Activated T-cell treated with anti-CD3 and anti-CD28 coated beads for 48 hours (primary cell): ENCODE data around the gene ABCC11.

Source experiments
- DNase-seq: peaks from one replicate; pipeline ENCODE4 v3.0.0-alpha.2; 2020; ENCODE audit warnings: low read depth

ABCC11 gene

DNA sequence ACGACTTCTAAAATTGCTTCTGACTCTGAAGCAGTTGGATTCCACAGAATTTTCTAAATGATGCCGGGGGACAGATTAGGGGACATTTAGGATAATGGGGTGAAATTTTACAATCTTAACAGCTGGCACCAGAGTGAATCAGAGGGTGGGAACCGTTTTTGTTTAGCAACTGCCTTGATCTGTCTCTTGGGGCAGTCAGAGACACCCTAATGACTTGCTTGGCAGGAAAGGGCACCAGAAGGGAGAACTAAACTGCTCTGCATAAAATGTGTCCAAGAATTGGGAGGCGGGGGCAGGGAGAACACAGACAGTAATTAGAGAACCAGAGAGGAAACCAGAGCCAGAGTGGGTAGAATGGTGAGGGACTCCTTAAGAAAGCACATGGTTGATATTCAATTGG lies 85.4 kb downstream of the ABCC11 start:
- no peak for DNase-seq

DNA sequence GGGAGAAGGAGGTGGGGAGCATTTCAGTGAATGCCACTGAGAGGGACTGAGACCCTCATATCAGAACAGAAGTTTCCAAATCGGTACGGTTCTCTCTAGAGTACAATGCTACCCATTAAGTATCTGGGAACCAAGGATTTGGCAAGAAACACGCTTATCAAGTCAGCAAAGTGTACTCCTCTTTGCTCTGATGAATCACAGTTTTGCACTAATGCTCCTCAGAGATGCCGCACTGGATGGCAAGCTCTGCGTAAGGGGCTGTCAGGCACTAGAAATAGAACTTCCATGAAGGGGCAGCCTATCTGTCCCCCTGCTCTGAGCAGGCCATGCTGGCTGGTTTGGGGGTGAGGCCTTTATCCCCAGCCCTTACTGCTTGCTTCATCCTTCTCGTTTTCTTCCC lies 86.8 kb downstream of the ABCC11 start:
- DNase-seq: no peak

DNA sequence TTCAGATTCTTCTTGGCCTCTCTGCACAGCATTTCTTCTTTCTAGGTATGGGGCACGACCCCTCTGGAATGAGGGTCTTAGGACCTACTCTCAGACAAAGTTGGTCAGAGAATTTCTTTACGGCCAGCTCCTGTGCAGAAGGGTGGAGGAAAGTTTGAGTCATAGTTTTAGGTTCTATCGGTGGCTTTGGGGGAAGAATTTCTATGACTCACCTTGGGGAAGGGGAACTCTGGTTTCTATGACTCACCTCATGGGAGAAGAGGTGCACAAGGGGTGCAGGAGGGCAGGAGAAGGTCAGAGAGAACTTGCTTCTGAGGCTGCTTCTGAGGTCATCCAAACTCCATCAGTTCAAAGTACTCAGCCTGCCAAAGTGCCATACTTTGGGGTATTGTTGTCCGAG lies 89.0 kb downstream of the ABCC11 start:
- peak; percentile 26 for DNase-seq

DNA sequence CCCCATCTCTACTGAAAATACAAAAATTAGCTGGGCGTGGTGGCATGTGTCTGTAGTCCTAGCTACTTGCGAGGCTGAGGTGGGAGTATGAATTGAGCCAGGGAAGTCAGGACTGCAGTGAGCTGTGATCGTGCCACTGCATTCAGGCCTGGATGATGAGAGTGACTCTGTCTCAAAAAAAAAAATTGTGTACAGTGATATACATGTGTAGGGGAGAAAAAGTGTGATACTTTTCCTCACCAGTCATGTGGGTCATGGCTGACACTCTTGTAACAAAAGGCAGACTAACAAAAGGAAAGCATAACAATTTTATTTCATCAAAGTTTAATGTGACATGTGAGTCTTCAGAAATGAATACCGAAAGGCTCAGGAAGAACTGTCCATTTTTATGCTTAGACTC lies 89.5 kb downstream of the ABCC11 start:
- peak; percentile 7 for DNase-seq

DNA sequence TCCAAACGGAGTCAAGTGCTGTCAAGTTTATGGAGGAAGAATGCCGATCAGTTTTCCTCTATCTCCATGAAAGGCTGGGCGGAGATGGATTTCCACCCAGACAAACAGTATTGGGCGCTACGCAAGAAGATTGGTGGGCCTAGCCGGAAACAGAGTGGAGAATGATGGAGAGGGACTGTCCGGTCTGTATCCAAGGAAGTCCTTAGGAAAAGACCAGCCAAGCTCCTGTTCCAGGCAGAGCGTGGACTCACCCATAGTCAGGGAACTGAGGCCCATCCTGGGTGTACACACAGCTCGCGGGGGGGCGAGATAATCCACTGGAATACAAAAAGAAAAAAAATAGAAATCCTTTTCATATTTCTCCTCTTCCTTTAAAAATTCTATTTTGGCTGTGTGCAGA lies 90.0 kb downstream of the ABCC11 start:
- no peak for DNase-seq

DNA sequence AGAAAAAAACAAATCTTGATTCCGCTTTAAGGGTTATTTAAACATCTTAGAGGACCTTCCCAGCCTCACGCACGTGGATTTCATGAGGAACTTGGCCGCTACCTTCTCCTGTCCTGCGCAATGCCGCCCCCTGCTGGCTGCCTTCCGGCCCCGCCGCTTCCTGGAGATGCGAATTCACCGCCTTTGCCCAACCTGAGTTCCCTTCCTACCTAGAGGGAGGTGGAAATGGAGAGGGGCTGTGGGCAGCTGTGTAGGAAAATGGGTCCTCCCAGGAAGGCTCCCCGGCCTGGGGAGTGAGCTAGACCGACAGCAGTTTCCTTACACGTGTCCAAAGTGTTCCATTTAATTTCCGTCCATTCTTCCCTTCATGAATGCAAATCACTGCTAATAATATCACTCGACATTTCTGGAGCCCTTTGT lies 90.5 kb downstream of the ABCC11 start:
- peak; percentile 80 for DNase-seq

DNA sequence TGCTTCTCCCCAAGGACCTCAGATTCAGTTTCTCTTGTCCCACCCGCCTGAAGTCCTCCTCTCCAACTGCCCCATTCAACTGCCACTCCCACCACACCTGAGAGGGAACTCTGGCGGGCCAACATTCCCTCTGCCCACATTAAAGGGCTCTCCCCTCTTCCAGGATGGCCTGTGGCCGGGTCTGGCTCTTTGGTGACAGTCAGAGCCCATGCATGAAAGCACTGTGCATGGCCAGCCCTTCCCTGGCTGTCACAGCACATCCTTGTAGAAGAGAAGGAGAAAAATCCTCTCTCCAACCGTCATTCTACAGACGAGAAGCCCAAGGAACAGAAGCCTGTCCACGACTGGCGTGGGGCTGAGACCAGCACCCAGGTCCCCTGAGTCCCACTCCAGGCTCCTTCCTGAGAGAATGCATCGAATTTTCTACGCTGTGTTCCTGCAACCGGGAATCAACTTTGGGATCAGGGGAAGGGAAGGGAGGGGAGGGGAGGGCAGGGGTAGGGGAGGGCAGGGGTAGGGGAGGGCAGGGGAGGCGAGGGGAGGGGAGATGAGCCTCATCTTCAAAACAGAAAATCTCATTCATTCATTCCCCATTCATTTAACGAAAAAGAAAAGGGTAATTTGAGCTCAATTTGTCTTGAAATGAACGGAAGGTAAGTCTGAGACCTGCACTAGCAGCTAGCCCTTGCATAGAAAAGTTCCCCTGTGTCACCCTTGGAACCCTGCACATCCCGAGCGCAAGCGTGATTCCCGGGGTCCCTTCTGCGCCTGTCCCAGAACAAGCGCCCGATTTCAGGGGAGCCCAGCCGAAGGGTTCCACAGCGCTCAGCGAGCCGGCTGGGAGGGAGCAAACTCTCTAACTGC lies 91.2 kb downstream of the ABCC11 start, which contains the start of gene ABCC12:
Gene ABCC12, minus strand, starts transcription at position 68 of the 864 bp plus-strand sequence. CDS start 9,569 bp downstream, outside the sequence.
- DNase-seq: no peak

DNA sequence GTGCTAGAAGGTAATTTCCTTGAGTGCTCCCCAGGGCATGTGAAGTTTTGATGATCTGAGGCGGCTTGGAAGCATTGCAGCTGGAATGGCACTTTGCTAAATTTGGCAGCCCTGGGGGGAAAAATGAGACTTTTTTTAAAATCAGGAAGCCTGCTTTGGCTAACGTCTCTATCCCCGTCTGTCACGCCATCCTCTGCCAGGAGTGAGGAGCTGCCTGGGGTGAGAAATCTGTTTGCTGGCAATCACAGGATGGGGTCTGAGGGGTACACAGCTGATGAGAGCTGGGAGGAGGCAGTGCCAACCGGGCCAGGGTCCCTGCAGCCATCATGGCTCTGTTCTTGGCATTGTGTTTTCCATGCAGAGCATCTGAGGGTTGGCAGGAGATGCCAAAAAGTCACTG lies 93.6 kb downstream of the ABCC11 start:
- DNase-seq: no peak

DNA sequence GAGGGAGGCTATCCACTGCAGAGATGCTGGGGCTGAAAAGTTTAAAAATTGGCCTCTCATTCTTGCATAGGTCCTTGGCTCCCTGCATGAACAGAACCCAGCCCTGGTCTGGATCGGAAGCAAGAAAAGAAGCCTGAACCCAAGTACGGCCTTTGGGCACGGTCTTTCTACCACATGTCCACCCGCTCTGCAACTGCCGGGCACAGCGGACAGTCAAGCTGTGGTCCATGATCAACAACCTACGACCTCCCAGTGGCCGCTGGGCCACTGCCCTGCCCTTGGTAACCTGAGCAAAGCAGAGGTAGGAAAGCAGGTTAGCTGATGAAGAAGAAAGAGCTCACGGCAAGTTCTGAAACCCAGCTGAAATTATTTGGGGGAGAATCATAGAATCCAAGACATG lies 95.1 kb downstream of the ABCC11 start:
- no peak for DNase-seq

DNA sequence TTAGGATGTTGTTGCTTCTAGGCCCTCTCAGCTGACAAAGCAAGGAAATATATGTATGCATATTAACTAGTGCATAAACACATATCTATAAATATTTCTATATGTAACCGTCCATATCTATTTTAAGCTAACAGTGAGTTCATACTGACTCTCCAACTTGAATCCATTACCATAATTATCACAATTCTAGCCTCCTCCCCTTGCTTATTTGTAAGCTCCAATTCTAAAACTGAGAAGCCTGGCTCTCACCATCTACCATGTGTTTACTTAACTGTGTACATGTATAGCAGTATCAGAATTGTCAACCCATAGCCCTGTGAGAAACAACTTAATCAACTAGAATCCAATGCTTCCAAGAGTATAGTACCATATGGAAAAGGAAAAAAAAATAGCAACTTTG lies 96.6 kb downstream of the ABCC11 start:
- DNase-seq: no peak

DNA sequence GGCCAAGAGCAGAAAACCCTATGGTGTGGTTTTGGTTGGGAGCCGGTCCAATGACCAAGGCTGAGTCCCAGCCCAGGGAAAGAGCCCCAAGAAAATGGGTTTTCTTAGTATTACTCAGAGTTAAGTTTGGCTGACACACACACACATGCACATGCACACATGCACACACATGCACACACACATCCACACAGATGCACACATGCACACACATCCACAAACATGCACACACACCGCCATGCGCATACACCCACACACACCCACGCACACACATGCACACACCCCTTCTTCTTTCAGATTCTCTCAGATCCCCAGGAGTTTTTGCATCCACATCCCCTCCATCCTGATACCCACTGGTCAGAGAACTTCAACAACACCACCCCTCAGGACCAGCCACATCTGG lies 100.6 kb downstream of the ABCC11 start:
- DNase-seq: no peak

DNA sequence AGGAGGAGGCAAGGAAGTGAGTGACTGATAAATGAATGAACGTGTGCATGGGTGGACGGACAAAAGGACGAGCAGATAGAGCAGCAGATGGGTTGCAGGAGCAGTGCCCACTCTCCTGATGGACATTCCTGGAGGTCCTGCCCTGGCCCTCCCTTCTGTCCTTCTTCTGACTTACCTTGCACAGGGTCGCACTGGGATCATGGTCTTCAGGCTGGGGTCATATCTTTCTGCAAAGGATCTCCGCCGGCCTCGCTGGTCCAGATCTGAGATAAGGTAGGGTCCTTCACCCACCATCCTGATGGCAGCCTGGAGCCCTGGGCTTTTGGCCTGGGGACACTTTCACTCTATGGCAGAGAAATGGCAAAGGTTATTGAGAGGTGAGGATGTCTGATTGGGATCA lies 101.2 kb downstream of the ABCC11 start:
- no peak for DNase-seq

DNA sequence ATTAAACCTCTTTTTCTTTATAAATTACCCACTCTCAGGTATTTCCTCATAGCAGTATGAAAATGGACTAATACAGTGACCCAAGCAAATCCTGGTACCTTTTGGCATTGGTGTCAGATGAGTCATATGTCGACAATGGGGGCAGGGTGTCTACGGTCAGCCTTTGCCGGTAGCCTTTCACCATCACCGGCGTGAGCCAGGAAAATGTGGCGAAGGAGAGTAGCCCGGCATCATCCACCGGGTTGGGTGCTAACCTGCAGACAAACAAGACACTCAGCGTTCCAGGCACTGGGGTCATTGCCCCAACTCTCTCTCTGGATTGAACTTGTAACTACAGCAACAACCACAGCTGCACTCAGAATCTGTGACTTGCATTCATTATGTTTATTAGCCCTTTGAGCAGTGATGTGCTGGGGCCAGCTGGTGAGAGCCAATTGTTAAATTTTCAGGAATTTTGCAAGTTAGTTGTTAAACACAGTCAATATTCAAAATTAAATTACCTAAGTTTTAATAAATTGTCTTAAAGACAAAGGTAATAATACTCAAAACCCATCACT lies 103.4 kb downstream of the ABCC11 start:
- DNase-seq: no peak

DNA sequence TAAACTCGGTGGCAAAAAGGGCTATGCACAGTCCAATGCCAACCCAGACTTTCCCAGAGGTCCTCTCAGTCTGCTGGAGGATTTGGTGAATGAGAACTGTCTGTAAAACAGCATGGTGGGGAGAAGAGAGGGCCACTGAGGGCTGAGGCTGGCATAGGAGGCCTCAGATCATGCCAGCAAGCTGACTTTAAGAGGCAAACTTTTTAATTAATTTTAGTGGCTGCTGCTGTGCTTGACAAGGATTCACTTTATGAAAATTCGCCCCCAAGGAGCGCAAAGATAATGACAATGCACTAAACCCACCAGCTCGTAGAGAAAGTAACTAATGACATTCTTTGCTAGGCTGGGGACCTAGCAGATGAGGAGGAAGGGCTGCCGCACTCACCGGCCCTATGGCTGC lies 106.5 kb downstream of the ABCC11 start:
- DNase-seq: no peak

DNA sequence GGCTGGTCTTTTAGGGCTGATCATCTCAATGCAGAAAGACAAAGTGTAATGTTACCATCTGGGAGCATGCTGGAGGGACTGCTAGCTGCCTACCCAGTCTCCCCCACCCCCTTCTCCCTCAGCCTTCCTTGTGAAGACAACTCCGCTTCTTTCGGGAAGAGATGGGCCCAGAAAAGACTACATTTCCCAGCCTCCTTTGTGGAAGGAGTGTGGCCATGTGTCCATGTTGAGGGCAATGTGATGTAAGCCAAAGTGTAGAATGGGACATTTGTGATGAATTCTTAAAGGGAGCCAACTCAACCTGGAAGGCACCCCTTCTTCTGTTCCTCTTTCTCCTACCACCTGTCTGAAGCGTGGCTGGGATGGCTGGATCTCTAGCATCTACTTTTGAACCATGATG lies 107.8 kb downstream of the ABCC11 start:
- no peak for DNase-seq

DNA sequence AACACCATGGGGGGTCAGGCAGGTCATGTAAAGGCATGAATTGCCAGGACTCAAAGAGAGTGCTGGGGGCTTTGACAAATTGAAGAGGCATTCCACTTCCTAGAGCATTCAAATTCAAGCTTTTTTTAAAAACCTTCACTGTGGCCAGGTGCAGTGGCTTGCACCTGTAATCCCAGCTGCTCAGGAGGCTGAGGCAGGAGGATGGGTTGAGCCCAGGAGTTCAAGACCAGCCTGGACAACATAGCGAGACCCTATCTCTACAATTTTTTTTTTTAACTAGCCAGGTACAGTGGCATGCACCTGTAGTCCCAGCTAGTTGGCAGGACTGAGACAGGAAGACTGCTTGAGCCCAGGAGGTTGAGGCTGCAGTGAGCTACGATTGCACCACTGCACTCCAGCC lies 108.8 kb downstream of the ABCC11 start:
- no peak for DNase-seq

DNA sequence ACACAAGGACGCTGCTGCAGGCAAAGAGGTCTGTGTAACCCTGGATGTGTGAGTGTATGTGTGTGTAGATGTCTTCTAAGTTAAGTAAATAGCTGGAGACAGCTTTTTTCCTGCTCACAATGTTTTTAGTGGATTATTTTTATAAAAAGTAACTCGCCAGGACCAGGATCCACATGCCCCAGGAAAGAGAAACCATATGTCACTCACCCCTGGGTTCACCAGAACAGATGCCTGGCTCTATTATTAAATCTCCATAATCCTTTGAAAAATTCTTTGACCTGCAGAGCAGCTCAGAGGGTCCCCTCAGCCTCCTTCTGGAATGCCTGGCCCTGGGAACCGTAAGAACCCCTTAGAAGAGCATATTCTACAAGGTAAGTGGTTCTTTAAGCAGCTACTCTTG lies 109.5 kb downstream of the ABCC11 start:
- DNase-seq: no peak

DNA sequence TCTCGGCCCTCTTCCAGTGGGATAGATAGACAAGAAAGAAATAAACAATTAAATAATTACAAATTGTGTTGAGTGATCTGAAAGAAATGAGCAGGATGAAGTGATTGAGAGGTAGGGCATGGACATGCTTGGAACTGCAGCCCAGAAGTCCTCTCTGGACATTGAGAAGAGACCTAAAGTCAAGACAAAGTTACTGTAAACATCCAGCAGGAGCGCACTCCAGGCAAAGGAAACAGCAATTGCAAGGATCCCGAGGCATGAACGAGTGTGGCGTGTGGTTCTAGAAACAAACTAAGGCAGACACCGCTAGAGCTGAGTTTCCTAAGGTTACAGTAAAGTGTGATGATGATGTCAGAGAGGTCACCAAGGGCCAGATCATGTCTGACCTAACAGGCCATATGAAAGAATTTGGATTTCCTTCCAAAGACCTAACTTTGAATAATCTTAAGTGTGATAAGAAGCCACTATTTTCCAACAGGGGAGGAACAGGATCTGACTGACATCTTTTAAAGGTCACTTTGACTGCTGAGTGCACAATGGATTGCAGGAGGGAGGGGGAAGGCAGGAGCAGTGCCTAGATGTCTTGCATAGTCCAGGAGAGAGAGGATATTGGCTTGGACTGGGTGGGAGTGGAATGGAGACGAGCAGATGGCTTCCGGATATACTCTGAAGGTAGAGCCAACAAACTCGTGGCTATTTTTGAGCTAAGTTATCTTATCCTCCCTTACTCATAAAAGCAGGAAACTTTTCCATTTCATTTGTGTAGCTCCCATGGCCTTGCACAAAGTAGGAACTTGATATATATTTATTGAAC lies 110.6 kb downstream of the ABCC11 start:
- no peak for DNase-seq

DNA sequence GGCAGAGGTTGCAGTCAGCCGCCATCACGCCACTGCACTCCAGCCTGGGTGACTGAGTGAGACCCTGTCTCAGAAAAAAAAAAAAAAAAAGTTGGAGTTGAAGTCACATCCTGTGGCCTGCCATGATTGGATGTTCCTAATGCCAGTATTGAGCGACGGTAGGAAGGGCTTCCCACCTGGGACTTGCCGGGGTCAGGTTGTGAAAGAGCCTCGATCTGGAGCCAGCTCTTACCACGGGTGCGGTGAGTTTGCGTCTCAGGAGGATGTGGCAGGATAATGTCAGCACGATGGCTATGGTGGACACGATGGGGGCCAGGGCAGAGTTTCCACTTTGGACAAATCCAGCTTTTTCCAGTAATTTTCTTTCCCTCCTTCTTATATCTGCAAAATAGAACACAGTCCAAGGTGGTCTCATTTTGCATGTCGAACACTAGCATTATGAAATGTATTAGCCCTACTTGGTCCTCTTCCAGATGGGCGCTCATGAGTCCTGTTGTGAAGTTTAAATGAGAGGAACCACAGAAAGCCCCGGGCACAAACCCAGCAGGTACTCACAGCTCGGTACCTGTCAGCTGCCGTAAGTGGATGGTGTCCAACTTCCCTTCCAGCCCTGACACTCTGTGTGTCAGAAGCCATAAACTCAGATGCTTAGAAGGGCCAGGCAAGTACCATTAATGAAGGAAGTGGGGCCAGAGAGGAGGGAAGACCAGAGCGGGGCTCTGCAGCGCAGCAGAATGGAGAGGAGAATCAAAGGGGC lies 113.7 kb downstream of the ABCC11 start:
- no peak for DNase-seq

DNA sequence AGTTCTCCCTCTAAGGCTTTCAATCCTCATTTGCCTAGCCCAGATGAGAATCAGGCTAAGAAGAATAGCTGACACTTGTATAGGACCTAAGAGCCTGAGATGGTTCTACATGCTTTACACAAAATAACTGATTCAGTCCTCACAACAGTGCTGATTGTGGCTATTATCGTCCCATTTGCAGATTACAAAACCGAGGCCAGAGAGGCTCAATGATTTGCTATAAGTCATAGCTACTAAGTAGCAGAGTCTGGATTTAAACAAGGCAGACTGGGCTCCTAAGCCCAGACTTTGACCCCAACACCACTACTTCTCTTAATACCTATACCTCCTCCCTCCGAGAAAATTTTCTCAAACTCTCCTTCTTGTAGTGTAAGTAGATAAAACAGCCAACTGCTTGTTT lies 114.6 kb downstream of the ABCC11 start:
- DNase-seq: no peak

DNA sequence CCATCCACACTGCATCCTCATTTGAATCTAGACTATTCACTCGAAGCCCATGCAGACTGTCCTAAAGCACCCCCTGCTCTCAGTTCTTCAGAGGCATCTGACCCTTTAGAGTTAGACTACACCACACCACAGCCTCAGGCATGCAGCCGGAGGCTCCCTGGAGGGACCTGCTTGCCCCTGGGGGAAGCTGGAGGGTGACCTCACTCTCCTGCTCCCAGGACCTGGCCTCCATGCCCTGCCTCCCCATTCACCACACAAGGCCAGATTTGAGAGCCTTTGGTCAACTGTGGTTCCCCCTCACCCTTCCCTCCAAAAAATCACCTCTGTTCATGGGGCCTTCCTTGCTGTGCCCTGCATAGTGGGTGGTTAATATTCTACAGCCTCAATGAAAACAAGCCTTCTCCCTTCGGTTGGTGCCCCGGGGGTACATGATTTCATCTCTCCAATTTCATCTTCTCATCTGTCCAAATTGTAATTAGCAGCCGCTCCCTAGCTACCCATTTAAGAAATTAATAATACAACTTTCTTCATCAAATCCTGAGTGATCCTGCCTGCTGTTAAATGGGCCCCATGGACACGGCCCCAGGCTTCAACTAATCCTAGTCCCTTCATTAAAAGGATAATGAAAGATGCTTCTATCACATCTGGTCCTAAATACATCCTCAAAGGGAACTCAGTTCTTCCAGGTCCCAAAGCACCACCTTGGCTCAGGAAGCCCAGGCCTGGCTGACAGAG lies 116.0 kb downstream of the ABCC11 start:
- no peak for DNase-seq

DNA sequence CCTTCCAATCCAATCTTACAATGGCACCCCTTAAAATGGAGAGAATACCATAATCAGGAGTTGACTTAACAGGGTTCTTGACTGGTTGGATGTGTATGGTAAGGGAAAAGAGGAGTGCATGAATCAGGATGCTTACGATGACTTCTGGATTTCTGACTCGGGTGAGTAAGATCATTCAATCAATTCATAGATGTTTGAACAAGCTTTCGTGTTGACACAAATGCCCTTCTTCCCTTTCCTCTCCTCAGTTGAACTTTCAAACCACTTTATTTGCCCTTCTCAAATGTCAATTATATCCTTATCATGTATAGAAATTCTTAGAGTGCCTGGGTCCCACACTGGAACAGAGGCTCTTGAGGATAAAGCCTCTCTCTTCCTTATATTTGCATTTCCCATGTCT lies 117.4 kb downstream of the ABCC11 start:
- DNase-seq: no peak
